ENCODE results near the gene HEXA. TPM values are rescaled to one million over a fixed set of nuclear protein-coding genes. Genes with fewer than 3 reads are reported as not detected.

The HEXA gene
- total RNA-seq, 1 experiment from 2014 or later, result 199 TPM

DNA sequence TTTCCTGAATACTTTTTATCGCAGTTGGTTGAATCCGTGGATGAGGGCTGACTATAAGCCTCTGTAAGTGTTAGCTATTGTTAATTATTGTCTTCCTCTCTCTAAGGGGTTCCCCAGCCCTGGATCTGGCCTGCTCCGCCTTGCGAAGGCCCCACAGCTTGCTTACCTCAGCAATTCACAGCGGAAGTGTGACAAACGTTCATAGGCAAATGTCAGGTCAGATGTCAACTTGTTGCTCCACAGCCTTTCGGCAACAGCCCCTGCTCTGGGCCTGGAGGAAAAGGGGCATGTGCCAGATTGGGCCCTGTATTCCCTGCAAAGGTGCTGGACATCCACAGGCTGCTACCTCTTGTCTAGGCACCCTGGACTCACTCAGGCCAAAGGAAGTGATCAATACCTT is 30.5 kb downstream of the HEXA start:
- in situ Hi-C loops (cut with HindIII; ENCODE audit: low pct_unique_long_range_greater_than_20kb, low sequenced_read_pairs), result no loop called here
- H3K27ac ChIP-seq (ENCODE audit: low read length), result no peak overlapping the region
- no peak for ATAC-seq
- BruUV-seq (replicated peaks), result no TSS peak
- no peak overlapping the region for H3K4me3 ChIP-seq (ENCODE audit: low read depth in 2 of 2, low read length in 2 of 2)
- TF ChIP-seq POLR2AphosphoS5 (IDR thresholded peaks at IDR 0.05; ENCODE audit: low read depth, low read length), result no peak
- no peak for TF ChIP-seq REST (IDR thresholded peaks at IDR 0.05; ENCODE audit: insufficient read depth in 1 of 2, low read depth in 2 of 2, low read length in 1 of 2)
- TF ChIP-seq TCF7L2 (IDR thresholded peaks at IDR 0.05; ENCODE audit: low read depth, low read length), result no peak
- TF ChIP-seq SIN3A (IDR thresholded peaks at IDR 0.05; ENCODE audit: borderline replicate concordance, insufficient read depth, low read depth, low read length), result no peak
- TF ChIP-seq CTCF (IDR thresholded peaks at IDR 0.05), result no peak
- no peaks in the 10 kb centered on the region for H3K4me1 ChIP-seq (ENCODE audit: control insufficient read depth, insufficient read depth, low read length)
- no peaks in the 10 kb centered on the region for H3K9me3 ChIP-seq (ENCODE audit: control insufficient read depth, insufficient read depth, low read depth, low read length)
- H3K36me3 ChIP-seq (ENCODE audit: control insufficient read depth, insufficient read depth, low read length), result peaks cover 6% of the 10 kb centered on the region; the same call in 1 of the 2 replicates
- intact Hi-C loops (cut with micrococcal nuclease; ENCODE audit: unreplicated experiment), result no loop called here
- CTCF ChIA-PET, result no interaction called here
- POLR2A ChIA-PET, result no interaction called here
- no peak for DNase-seq (ENCODE audit: low read depth, low spot score)
- H3K27me3 ChIP-seq (ENCODE audit: control insufficient read depth, insufficient read depth, low read length), result no peaks in the 10 kb centered on the region

DNA sequence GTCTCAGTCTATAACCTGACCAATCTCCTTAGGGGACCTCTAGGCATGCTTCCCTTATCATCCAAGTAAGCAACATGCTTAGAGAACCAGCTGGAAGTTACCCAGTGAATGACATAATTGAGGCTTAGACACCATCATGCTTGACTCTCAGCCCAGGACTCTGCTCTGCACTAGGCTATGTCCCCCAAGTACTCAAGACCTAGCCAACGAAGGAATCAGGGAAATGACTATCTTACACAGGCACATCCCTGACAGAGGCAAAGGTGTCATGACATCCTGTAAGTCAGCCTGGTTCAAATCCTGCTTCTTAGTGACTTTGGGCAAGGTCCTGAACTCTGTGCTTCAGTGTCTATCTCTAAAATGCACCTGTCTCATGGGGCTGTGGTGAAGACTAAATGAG is 31.2 kb downstream of the HEXA start:
- H3K4me3 ChIP-seq (ENCODE audit: low read depth in 2 of 2, low read length in 2 of 2), result no peak overlapping the region
- H3K36me3 ChIP-seq (ENCODE audit: control insufficient read depth, insufficient read depth, low read length), result peaks cover 5% of the 10 kb centered on the region; the same call in 1 of the 2 replicates
- ChIA-PET CTCF (no interaction called here), POLR2A (no interaction called here)
- intact Hi-C loops (cut with micrococcal nuclease; ENCODE audit: unreplicated experiment), result no loop called here
- TF ChIP-seq SIN3A (IDR thresholded peaks at IDR 0.05; ENCODE audit: borderline replicate concordance, insufficient read depth, low read depth, low read length) (no peak), CTCF (IDR thresholded peaks at IDR 0.05) (no peak), POLR2AphosphoS5 (IDR thresholded peaks at IDR 0.05; ENCODE audit: low read depth, low read length) (no peak), REST (IDR thresholded peaks at IDR 0.05; ENCODE audit: insufficient read depth in 1 of 2, low read depth in 2 of 2, low read length in 1 of 2) (no peak), TCF7L2 (IDR thresholded peaks at IDR 0.05; ENCODE audit: low read depth, low read length) (no peak)
- H3K27ac ChIP-seq (ENCODE audit: low read length), result no peak overlapping the region
- no TSS peak for BruUV-seq (replicated peaks)
- in situ Hi-C loops (cut with HindIII; ENCODE audit: low pct_unique_long_range_greater_than_20kb, low sequenced_read_pairs), result no loop called here
- ATAC-seq, result no peak
- H3K4me1 ChIP-seq (ENCODE audit: control insufficient read depth, insufficient read depth, low read length), result no peaks in the 10 kb centered on the region
- H3K9me3 ChIP-seq (ENCODE audit: control insufficient read depth, insufficient read depth, low read depth, low read length), result no peaks in the 10 kb centered on the region
- no peaks in the 10 kb centered on the region for H3K27me3 ChIP-seq (ENCODE audit: control insufficient read depth, insufficient read depth, low read length)
- no peak for DNase-seq (ENCODE audit: low read depth, low spot score)

Data from Panc1 (cell line).